MM.1S (cell line): ENCODE measurements around the gene DIAPH3.

Experiments used
- DNase-seq: peaks from one replicate; pipeline ENCODE4 v3.0.0-alpha.2; 2015
- H2AFZ ChIP-seq: fragments of 300-600 bp; sonication (generic); 2 replicates; pipeline ENCODE4 v1.6.0; 2016; ENCODE audit warnings: antibody characterized with exemption, low read length
- H3F3A ChIP-seq: fragments of 300-600 bp; sonication (generic); 2 replicates; pipeline ENCODE4 v1.6.1; 2016; ENCODE audit warnings: mild to moderate bottlenecking, antibody characterized with exemption, low read length, moderate library complexity, mixed read lengths; ENCODE audit not compliant: insufficient read depth
- H3K27ac ChIP-seq: fragments of 300-600 bp; sonication (generic); 2 replicates; pipeline ENCODE4 v1.5.1; 2016; ENCODE audit warnings: mild to moderate bottlenecking, low read length
- H3K27me3 ChIP-seq: fragments of 300-600 bp; sonication (generic); replicated peaks from 2 replicates; pipeline ENCODE4 v1.6.0; 2016; ENCODE audit warnings: low read length; ENCODE audit not compliant: insufficient read depth
- H3K36me3 ChIP-seq: fragments of 300-600 bp; sonication (generic); replicated peaks from 2 replicates; pipeline ENCODE4 v1.6.1; 2016; ENCODE audit warnings: mild to moderate bottlenecking, low read length, mixed read lengths; ENCODE audit not compliant: insufficient read depth
- H3K4me1 ChIP-seq: fragments of 300-600 bp; sonication (generic); 2 replicates; pipeline ENCODE4 v1.6.1; 2016; ENCODE audit warnings: low read length, mixed read lengths
- H3K4me2 ChIP-seq: fragments of 300-600 bp; sonication (generic); 2 replicates; pipeline ENCODE4 v1.6.0; 2016; ENCODE audit warnings: low read depth, low read length
- H3K4me3 ChIP-seq: fragments of 300-600 bp; sonication (generic); 2 replicates; pipeline ENCODE4 v1.5.1; 2016; ENCODE audit warnings: low read length, mixed read lengths
- H3K79me2 ChIP-seq: fragments of 300-600 bp; sonication (generic); 2 replicates; pipeline ENCODE4 v1.6.1; 2016; ENCODE audit warnings: mixed run types, low read length, mixed read lengths
- H3K9ac ChIP-seq: fragments of 300-600 bp; sonication (generic); 2 replicates; pipeline ENCODE4 v1.6.1; 2016; ENCODE audit warnings: low read length, mixed read lengths
- H3K9me2 ChIP-seq: fragments of 300-600 bp; sonication (generic); replicated peaks from 2 replicates; pipeline ENCODE4 v1.6.1; 2016; ENCODE audit warnings: mild to moderate bottlenecking, low read length, mixed read lengths; ENCODE audit not compliant: insufficient read depth
- H3K9me3 ChIP-seq: fragments of 300-600 bp; sonication (generic); replicated peaks from 2 replicates; pipeline ENCODE4 v1.6.1; 2016; ENCODE audit warnings: mild to moderate bottlenecking, low read length, mixed read lengths; ENCODE audit not compliant: insufficient read depth
- H4K20me1 ChIP-seq: fragments of 300-600 bp; sonication (generic); 2 replicates; pipeline ENCODE4 v1.6.1; 2016; ENCODE audit warnings: mild to moderate bottlenecking, low read length, moderate library complexity, mixed read lengths; ENCODE audit not compliant: insufficient read depth
- EZH2 ChIP-seq: fragments of 300-600 bp; sonication (generic); optimal IDR thresholded peaks from 2 replicates; pipeline ENCODE3; 2017; ENCODE audit warnings: low read depth, mild to moderate bottlenecking, antibody characterized with exemption, low read length, mixed read lengths
- EZH2phosphoT487 ChIP-seq: fragments of 300-600 bp; sonication (generic); IDR thresholded peaks from 2 replicates; pipeline ENCODE4 v1.6.1; 2018; ENCODE audit warnings: antibody characterized with exemption, low read length
- TF ChIP-seq, protein P1 (sequence below): fragments of 300-600 bp; sonication (generic); IDR thresholded peaks from 2 replicates; pipeline ENCODE4 v1.5.1; 2016; ENCODE audit warnings: antibody characterized with exemption, low read length, mixed read lengths

DIAPH3 gene

DNA sequence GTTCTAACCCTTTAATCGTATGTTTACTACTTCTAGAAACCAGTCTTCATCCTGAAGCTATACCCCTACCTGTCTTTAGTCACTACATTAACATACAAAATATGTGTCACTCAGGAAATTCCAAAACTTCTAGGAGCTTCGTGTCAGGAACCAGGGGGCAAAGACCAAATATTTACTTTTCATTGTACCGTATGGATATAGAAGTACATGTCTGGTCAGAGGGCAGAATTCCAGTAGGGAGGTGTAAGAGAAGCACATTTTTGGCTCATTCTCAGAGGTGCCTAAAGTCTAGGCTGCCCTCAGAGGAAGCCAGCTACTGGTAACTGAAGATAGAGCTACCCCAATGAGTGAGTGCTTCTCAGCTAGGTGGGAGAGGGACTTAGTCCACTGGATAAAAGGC lies 320.7 kb downstream of the DIAPH3 start:
- no peak overlapping the region for H3K4me2 ChIP-seq
- no peaks in the 10 kb centered on the region for H3K9me2 ChIP-seq
- no peak overlapping the region for H2AFZ ChIP-seq
- TF ChIP-seq, protein P1, sequence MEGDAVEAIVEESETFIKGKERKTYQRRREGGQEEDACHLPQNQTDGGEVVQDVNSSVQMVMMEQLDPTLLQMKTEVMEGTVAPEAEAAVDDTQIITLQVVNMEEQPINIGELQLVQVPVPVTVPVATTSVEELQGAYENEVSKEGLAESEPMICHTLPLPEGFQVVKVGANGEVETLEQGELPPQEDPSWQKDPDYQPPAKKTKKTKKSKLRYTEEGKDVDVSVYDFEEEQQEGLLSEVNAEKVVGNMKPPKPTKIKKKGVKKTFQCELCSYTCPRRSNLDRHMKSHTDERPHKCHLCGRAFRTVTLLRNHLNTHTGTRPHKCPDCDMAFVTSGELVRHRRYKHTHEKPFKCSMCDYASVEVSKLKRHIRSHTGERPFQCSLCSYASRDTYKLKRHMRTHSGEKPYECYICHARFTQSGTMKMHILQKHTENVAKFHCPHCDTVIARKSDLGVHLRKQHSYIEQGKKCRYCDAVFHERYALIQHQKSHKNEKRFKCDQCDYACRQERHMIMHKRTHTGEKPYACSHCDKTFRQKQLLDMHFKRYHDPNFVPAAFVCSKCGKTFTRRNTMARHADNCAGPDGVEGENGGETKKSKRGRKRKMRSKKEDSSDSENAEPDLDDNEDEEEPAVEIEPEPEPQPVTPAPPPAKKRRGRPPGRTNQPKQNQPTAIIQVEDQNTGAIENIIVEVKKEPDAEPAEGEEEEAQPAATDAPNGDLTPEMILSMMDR, result no peak
- TF ChIP-seq EZH2 (no peak), EZH2phosphoT487 (no peak)
- no peak overlapping the region for H3K27ac ChIP-seq
- H3K4me1 ChIP-seq, result no peaks in the 10 kb centered on the region
- H3K79me2 ChIP-seq, result no peaks in the 10 kb centered on the region
- H3F3A ChIP-seq, result no peaks in the 10 kb centered on the region
- no peaks in the 10 kb centered on the region for H3K27me3 ChIP-seq
- no peaks in the 10 kb centered on the region for H4K20me1 ChIP-seq
- H3K9me3 ChIP-seq, result no peaks in the 10 kb centered on the region
- no peaks in the 10 kb centered on the region for H3K36me3 ChIP-seq
- DNase-seq, result no peak
- H3K4me3 ChIP-seq, result no peak overlapping the region
- no peak overlapping the region for H3K9ac ChIP-seq

DNA sequence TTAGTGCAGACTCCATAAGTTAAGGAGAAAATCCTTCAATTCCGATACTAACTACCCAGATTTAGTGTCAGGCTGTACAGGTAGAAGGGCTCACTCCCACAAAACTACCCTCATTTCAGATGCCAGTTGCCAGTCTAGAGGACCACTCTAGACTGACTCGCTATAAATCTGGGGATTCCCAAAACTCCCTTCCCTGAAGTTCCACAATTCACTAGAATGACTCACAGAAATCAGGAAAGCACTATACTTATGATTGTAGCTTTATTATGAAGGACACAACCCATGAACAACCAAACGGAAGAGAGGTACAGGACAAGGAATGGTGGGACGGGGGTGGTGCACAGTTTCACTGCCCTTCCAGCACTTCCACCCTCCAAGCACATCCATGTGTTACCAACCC lies 321.2 kb downstream of the DIAPH3 start:
- Histone ChIP-seq H3K4me1 (no peaks in the 10 kb centered on the region), H3K4me2 (no peak overlapping the region), H2AFZ (no peak overlapping the region), H4K20me1 (no peaks in the 10 kb centered on the region), H3F3A (no peaks in the 10 kb centered on the region), H3K9me2 (no peaks in the 10 kb centered on the region), H3K27ac (no peak overlapping the region), H3K9ac (no peak overlapping the region), H3K79me2 (no peaks in the 10 kb centered on the region), H3K36me3 (no peaks in the 10 kb centered on the region), H3K27me3 (no peaks in the 10 kb centered on the region), H3K9me3 (no peaks in the 10 kb centered on the region), H3K4me3 (no peak overlapping the region)
- DNase-seq, result no peak
- TF ChIP-seq, protein P1, result no peak

DNA sequence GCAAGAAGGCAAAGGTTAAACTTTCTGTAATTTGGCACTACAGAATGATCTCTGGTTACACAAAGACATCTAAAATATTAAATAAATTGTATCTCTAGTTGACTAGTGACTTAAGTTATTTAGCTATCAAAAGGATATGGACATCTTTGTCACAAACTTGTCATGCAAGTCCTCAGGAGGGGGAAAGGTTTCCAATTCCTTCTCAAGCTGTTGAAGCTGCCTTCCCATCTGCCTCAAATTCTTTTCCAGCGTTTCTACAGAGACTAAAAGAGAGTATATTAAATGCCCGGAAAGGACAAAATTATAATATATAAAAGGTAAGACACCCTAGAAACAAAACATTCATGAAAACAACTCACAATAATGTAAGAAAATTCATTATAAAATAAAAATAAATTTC lies 324.5 kb downstream of the DIAPH3 start:
- Histone ChIP-seq H4K20me1 (no peaks in the 10 kb centered on the region), H3K79me2 (no peaks in the 10 kb centered on the region), H3K4me3 (no peak overlapping the region), H3K27ac (no peak overlapping the region), H3K36me3 (no peaks in the 10 kb centered on the region), H3K4me2 (no peak overlapping the region), H3K9me3 (no peaks in the 10 kb centered on the region), H3K9me2 (no peaks in the 10 kb centered on the region), H2AFZ (no peak overlapping the region), H3F3A (no peaks in the 10 kb centered on the region), H3K9ac (no peak overlapping the region), H3K27me3 (no peaks in the 10 kb centered on the region), H3K4me1 (no peaks in the 10 kb centered on the region)
- no peak for DNase-seq
- TF ChIP-seq EZH2phosphoT487 (no peak), EZH2 (no peak)
- TF ChIP-seq, protein P1, result no peak
